NCI-H82 treated with DMSO at 0.1 percent for 48 hours (cell line): ENCODE data around the gene ARRDC1.
"Not testable (repeated sequence)": the region's sequence is repeated elsewhere in the genome, so short reads cannot be mapped to it uniquely, and the experiment has no call there.

ENCODE experiments used
- DNase-seq: peaks from one replicate; lab custom pipeline; 2025; ENCODE audit not compliant: unreplicated experiment; lab: John Stamatoyannopoulos, UW

ARRDC1 gene

DNA sequence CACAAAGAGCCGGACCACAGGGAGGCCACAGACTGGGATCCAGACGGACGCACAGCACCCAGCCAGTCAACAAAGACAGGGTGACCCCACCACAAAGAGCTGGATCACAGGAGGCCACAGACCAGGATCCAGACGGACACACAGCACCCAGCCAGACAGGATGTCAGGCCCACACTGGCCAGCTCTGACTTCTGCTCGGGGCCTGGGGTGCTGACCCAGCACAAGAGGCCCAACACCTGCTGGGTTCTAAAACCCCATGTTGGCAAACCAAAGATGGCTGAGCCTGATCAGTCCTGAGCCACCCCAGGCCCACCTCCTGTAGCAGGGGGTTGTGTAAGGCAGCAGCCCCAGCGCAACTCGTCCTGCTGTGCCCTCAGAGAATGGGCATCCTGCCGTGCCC, 21.5 kb upstream of the ARRDC1 start:
- no peak for DNase-seq

DNA sequence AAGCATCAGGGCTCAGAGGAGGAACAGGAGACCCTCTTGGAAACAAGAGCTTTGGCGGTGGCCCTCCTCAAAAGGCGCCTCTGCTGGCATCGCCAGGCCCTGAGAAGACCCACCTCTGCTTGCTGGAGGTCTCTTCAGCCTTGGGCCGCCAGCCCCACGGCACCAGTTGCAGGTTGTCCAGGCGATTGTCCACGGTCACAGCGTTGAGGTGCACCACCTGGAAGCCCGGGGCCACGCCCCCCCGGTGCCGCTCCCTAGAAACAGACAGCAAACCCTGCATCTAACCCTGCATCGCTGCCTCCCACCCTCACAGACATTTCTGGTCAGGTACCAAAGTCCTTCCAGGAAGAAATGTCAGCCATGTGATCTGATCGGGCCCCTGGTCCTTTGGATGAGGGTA, 18.6 kb upstream of the ARRDC1 start:
- no peak for DNase-seq

DNA sequence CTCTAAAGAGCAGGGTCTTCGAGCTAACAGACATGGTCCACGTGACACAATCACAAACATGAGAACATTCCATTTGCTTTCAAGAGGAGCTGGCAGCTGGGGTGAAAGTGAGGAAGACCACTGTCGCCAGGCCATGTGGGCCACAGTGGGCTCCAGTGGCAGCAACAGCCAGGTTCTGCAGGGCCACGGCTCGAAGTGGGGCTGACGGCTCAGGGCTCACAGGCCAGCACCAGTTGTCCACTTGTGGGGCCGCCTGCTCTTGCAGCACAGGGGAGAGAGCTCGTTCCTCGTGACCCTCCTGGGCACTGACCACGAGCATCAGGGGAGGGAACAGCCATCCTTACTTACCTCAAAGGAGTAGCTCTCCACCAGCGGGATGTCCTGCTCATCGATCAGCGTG, 17.2 kb upstream of the ARRDC1 start:
- DNase-seq, result no peak

DNA sequence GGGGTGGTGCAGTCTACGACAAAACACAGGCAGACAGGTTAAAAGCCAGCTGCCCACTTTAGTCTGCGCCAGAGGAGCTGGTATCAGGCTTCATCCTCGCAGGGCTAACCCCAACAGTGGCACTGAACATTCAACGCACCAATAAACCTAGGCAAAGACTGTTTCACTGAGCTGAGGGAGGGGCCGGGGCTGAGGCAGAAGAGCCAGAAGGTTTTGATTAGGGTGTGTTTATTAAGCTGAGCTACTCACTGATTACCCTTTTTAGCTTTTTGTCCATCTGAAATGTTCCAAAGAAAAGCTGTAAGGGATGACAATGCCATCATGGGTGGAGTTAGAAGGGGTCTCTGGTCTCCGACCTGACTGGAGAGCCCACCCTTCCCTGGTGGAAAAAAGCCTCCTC, 16.6 kb upstream of the ARRDC1 start:
- DNase-seq, result no peak

DNA sequence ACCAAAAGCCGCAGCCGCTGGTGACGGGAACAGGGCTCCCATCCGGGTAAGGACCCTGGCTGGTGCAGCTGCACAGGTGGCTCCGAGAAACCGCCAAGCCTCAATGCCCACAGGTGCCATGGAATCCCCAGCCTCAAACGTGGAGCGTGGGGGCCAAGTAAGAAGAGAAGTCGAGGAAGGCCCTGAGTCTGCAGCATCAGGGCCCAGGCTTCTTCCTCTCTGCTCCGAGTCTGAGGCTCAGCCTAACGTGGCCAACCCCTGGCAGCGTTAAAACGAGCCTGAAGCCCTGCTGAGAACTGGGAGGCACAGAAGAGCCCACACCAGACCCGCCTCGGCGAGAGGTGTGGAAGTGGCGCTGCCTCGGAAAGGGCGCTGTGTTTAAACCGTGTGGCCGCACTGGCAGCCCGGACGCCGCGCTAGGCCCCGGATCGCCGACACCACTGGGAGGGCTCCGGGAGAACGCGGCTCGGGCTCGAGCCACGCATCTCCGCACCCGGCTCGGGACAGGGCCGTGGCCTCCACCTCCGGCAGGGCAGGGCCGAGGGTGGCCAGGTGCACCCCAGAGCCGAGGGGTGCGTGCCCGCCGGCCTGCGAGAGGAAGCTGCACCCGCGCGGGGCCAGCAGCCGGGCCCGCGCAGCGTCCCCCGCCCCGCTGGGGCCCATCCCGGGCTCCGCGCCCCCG, 15.9 kb upstream of the ARRDC1 start:
- DNase-seq, result no peak

DNA sequence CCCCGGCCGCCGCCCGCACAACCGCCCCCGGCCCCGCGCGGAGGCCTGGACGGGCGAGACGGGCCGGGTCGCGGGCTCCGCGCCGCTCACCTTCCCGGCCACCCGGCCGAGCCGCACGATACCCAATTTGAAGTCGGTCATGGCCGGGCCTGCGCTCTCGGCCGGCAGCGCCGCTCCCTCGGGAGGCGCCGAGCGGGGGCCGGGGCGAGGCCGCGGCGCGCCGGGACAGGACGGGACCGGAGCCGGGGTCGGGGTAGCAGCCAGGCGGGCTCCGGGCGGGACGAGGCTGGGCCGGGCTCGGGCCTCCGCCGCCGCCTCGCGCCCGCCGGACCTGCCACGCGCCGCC, 15.4 kb upstream of the ARRDC1 start:
- no peak for DNase-seq

DNA sequence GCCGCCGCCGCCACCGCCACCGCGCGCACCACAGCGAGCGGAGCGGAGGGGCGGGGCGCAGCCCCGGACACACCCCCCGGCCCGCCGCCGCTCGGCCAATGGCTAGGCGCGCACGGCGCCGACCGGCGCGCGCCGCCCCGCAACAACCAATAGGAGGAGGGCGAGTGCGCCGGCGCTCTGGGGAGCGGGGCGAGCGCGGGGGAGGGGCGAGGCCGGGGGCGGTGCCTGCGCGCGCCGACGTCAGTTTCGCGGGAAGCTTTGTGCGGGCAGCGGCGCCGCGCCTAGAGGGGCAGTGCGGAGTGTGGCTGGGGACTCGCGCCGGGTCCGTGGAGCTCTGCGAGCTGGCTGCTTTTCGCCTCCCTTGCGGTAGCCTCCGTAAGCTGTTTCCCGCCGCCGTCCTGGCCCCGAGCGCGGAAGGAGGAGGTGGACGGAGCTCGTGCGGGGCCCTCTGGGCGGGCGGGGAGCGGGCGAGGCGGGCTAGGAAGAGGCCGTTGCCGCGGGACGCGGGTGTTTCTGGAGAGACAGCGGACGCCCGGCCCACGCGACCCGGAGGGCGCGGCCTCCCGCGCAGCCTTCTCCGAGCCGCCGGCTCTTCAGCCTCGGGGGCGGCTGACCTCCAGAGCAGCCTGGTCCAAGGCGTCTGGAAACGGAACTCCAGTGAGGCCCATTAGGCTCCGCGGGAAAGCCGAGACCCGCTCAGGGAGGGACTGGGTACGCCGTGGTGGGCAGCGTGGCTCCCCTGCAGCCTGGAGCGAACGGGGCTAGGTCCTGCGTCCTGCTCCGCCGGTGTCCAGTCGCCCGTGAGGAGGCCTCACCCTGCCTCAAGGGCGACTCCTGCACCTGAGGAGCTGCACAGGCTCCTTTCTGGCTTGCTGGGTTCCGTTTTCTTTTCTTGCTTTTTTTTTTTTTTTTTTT, 14.8 kb upstream of the ARRDC1 start, which contains the start of gene ZMYND19:
TSS of gene ZMYND19 (minus strand) at position 44 of the 915 bp plus-strand sequence. CDS start 249 bp downstream, outside the sequence.
- DNase-seq, result peak; percentile 55

DNA sequence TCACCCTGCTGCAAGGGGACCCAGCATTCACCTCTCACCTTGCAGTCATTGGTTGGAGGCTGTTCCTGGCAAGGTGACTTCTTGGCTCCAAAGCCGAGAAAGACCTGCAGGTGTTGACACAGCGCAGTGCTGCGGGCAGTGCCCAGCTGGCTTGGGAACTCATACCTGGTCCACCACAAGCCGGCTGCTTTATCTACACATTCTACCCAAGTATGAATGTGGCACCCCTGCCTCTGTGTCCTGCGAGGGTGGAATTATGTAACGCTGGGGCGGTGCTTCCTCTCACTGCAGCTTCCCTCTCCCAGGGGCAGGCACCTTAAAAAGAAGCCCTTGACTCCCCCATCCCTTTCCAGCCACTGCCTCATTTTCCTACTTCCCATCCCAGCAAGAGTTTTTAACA, 12.7 kb upstream of the ARRDC1 start:
- DNase-seq, result no peak

DNA sequence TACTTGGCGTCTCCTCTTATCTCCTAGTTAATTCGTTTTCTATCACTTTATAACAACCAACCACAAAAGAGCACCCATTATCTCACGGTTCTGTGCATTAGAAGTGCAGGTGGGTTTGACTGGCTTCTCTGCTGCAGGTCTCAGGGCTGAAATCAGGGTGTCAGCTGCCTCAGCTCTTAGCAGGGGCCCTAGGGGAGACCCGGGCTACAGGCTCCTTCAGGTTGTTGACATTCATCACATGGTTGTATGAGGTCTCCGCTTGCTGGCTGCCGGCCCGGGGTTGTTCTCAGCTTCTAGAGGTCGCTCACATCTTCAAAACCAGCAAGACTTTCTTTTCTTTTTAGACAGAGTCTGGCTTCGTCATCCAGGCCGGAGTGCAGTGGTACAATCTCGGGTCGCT, 12.3 kb upstream of the ARRDC1 start:
- DNase-seq, result no peak

DNA sequence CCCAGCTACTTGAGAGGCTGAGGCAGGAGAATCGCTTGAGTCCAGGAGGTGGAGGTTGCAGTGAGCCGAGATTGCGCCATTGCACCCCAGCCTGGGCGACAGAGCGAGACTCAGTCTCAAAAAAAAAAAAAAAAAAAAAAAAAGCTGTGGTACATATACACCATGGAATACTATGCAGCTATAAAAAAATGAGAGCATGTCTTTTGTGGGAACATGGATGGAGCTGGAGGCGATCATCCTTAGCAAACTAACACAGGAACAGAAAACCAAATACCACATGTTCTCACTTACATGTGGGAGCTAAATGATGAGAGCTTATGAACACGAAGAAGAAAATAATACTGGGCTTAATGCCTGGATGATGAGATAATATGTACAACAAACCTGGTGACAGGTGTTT, 8.9 kb upstream of the ARRDC1 start:
- DNase-seq, result not testable (repeated sequence)

DNA sequence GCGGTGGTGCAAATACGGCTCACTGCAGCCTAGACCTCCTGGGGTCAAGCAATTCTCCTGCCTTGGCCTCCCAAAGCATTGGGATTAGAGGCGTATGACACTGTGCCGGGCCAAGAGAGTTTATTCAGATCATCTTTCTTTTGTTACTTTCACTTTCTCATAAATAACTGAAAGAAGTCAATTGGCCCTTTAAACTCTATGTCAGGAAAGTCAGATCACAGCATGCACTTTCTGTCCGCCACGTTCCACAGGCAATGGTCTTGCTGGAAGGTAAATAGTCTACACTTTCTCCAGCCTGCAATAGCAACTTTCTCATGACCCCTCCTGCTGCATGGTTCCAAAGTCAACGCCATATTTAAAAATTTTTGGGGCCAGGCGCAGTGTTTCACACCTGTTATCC, 6.5 kb upstream of the ARRDC1 start:
- DNase-seq, result no peak

DNA sequence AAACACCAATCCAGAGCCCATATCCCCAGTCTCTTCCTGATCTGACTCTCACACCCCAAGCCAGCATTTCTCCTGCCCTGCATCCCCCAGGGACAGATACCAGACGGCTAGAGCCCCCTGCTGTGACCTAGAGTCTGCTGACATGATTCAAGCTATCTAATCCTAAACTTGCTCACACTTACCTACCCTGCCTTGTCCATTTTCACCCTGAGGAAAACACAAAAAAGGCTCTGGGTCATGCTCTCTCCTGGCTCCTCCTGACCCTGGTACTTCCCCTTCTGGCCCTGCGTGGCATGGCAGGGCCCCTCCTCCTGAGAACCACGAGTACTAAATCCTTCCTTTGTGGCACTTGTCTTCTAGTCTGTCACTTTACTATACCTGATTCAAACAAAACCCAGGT, 2.8 kb upstream of the ARRDC1 start:
- DNase-seq, result peak; percentile 22

DNA sequence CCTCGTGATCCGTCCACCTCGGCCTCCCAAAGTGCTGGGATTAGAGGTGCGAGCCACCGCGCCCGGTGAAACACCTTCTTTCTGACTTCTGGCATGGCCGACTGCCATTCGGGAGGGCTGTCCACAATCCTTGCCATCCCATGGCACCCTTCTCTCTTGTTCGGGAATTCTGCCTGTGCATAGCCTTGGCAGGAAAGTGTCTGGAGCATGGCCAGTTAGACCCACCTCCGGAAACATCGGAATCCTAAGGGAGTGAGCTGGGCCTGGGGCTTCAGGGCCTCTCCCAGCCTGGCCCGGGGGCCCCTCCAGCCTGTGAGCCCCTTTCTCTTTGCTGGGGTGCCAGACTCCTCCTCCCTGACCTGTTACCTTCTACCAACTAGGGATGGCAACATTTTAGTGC, 1.6 kb upstream of the ARRDC1 start:
- no peak for DNase-seq

DNA sequence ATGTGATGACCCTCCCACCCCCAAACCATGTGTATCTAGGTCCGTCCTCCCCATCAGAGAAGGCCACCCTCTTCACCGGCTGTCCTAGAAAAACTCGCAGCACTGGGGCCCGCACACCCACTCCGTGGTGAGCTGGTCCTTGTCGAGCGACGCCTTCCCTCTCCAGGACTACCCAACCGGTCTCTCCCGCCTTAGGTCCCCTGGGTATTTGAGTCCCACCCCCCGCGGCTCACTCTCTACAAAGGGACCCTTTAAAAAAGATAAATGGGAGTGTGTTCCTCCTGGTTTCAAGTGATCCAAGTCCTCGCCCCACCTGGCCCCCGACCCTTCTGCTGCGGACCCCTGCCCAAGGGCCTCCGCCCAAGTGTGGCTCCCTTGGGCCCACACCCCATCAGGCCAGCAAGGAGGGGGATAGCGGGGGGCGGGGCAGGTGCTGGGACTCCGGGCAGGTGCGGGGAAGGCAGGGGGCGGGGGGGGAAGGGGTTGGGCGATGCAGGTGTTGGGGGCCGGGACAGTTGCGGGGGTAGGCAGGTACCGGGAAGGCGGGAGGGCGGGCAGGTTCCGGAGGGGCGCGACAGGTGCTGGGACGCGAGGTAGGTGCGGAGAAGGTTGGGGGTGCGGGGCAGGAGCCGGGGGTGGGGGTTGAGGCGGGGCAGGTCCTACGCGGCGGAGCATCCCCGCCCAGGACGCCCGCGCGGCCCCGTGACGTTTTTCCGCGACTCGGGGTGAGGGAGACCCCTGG, 970 bp upstream of the ARRDC1 start:
- no peak for DNase-seq

DNA sequence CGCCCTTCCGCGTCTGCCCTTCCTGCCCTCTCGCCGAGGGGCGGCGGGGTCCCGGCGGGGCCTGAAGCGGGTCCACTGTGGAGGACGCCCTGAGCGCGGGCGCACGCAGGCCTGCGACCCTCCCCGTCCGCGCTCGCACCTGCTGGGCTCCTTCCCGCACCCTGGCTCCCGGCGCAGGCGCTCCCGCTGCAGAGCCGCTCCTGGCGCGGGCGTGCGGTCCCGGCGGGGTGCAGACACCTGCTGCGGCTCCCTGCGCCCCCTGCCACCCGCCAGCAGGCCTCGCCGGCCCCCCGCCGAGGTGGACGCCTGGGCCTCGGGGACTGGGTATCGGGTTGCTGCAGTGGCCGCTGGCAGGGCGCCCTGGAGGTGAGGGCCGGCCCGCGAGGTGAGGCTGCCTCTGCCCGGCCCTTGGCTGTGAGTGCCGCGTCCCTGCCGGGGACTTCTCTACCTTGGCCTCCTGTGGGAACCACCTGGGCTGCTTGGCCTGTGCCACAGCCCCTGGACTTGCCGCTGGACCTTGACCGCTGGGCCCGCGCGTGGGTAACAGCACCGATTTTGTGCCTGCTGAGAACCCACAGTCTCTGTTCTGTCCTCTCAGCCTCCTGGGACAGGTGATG, 627 bp downstream of the ARRDC1 start:
- DNase-seq, result no peak

DNA sequence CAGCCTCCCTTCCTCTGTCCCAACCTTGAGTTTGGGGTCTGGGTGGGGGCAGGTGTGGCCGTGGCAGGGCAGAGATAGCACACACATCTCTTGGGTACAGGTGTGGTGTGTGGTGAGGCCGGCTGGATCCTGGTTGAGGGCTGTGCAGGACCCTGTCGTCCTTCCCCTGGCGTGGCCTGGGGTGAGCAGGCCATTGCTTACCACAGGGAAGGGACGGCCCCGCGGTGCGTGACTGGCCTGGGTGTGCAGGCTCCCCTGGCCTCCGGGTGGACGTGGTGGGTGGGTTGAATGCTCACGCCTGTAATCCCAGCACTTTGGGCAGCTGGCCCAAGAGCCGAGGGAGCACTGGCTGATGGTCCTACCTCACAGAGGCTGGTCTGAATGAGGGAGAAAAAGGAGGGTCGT, 1.2 kb downstream of the ARRDC1 start:
- no peak for DNase-seq

DNA sequence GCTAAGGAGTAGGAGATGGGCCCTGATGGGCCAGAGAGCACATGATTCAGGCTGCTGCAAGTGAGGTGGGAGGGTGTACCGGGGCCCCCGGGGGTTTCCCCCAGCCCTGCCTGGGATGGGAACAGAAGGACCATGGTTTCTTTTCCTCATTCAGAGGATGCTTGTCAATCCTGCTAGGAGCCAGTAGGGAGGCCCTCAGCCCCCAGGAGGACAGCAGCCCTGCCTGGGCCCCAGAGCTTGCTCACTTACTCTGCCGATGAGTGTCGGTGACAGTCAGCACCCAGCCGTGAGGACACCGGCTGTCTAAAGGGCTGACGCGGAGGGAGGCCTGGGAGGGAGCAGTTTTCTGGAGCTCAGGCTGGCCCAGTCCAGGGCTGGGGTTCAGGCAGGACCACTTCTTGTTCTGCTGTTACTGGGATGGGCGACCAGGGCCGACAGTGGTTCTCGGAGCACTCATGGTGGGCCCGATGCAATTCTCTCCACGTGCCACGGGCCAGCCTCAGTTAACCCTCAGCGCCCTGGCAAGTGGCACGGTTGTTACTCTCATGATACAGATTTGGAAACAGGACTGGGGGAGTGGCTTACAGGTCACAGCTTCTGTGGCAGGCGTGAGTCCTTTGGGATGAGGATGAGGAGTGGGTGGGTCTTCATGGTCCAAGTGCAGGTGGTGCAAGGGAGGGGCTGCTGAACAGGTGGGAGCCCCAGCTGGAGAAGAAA, 1.8 kb downstream of the ARRDC1 start:
- no peak for DNase-seq

DNA sequence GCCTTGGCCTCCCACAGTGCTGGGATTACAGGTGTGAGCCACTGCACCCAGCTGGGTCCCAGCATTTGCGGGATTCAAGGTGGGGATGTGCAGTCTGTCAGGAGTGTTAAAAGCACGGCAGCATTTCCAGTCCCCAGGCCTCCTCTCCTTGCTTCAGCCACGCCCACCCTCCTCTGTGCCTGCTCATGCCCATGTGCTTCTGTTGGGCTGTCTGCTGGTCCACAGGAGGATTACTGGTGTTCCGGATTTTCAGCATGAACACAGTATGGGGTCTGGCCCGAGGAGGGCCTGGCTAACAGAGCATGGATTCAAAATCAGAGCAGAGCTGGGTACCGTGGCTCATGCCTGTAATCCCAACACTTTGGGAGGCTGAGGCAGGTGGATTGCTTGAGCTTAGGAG, 5.5 kb downstream of the ARRDC1 start:
- DNase-seq, result no peak

DNA sequence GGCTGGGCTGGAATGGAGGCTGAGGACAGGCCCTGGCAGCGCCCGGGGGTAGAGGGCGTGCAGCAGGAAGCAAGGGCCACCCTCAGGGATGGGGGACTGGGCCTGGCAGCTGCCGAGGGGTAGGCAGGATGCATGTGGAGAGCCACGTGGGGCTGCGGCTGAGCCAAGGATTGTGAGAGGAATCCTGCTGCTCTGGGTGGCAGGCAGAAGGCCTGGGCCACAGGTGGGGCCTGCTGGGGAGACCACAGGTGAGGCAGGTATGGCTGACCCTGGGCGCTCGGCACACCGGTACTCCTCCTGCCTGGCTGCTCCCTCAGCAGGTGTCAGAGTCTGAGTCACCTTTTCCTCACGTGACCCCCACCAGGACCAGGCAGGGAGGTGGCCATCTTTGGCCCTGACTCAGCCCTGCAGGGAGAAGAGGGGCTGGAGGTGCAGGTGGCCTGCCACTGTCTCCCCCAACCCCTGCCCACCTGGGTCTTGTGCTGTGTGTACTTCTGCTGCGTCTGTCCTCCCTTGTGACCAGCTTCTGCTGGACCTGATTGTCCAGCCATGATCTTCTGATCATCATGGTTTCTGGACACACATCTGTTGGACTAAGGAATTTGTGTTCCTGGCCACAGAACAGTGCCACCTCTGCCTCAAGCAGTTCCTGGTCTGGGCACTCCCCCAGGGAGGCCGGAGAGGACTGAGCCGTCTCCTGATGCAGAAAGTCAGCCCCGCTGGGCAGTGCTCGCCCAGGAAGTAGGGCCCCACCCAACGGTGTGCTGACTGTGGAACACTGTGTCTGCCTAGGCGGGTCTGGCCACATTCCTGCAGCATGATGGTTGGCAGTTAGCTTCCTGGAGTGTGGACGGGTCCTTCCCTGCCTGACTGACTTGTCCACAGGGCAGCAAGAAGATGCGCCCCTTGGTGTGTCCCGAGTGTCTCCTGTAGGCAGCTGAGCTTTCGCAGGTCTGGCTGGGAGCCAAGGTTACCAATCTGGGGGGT, 6.4 kb downstream of the ARRDC1 start:
- DNase-seq, result no peak

DNA sequence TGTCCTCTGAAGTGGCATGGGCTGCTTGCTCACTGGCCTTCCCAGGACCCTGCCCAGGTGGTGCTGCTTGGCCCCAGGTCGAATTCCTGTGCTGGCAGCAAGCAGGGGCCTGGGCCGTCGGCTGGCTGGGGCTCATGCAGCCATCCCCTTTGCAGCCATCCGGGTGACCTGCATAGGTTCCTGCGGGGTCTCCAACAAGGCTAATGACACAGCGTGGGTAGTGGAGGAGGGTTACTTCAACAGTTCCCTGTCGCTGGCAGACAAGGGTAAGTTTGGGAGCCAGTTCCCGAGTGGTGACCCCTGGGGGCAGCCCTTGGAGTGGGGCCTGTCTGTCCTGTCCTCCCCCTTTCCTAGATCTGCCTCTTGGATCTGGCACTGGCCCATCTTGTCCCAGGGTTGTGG, 7.3 kb downstream of the ARRDC1 start:
- DNase-seq, result no peak
